Gastrocnemius medialis (tissue), 4 donors: ENCODE results near the gene FGF14. TPM values are rescaled to one million over a fixed set of nuclear protein-coding genes. Genes with fewer than 3 reads are reported as not detected.

Experiments used
- ATAC-seq, 2 donors: fragments of 150-250 bp; one replicate each; pipeline ENCODE4 v1.9.1; 2016
- DNase-seq, 2 donors: peaks; one replicate each; pipeline ENCODE4 v3.0.0-alpha.2; 2019
- H3K27ac ChIP-seq, 4 donors: fragments of 200-600 bp; sonication (generic); 1 replicate in 1 of 4; 2 replicates in 3 of 4; pipeline ENCODE4 v1.5.1; 2016 to 2018; ENCODE audit warnings: mild to moderate bottlenecking in 2 of 4, moderate library complexity in 1 of 4
- H3K27me3 ChIP-seq, 3 donors: fragments of 200-600 bp; sonication (generic) in 2 of 3; 1 replicate in 1 of 3; 2 replicates in 2 of 3; pipeline versions ENCODE4 v1.5.1 to v1.6.0; 2016 to 2019; ENCODE audit warnings: mild to moderate bottlenecking in 1 of 3, moderate library complexity in 1 of 3
- H3K36me3 ChIP-seq, 2 donors: fragments of 200-600 bp; sonication (generic) in 1 of 2; one replicate each; pipeline ENCODE4 v1.5.1; 2017 to 2018
- H3K4me1 ChIP-seq, 2 donors: fragments of 200-600 bp; sonication (generic) in 1 of 2; one replicate each; pipeline ENCODE4 v1.5.1; 2016 to 2017; ENCODE audit warnings: mild to moderate bottlenecking in 2 of 2
- H3K4me3 ChIP-seq, 4 donors: fragments of 200-600 bp; sonication (generic) in 3 of 4; 1 replicate in 1 of 4; 2 replicates in 3 of 4; pipeline ENCODE4 v1.5.1; 2016 to 2019; ENCODE audit warnings: mild to moderate bottlenecking in 2 of 4
- H3K9me3 ChIP-seq, 3 donors: fragments of 200-600 bp; sonication (generic) in 2 of 3; 1 replicate in 1 of 3; 2 replicates in 2 of 3; pipeline ENCODE4 v1.5.1; 2016 to 2019
- POLR2A ChIP-seq, 2 donors: fragments of 450-650 bp; IDR thresholded peaks; one replicate each; pipeline ENCODE4 v1.6.1; 2017; ENCODE audit warnings: antibody characterized with exemption in 2 of 2, mild to moderate bottlenecking in 2 of 2, moderate library complexity in 2 of 2
- in situ Hi-C, 4 donors: fragments of 200-750 bp; cut with MboI; loops; one replicate each; pipeline versions ENCODE4 v1.15.0 to v1.8.0; 2017; ENCODE audit warnings: low sequenced_read_pairs in 4 of 4
- intact Hi-C: fragments of 100-400 bp; cut with DNase I; formaldehyde crosslinking; loops from one replicate; pipeline ENCODE4 v1.15.1; 2023; ENCODE audit warnings: low total_unique reads
- total RNA-seq, 4 donors: library from RNA; depleted of rRNA; stranded (reverse); fragments of >200 nt; gene quantifications; one replicate each; pipeline versions ENCODE4 v1.1.0 to v1.2.3, GENCODE V29; 2016
- TF ChIP-seq, protein P1 (sequence below), 5 experiments: fragments of 450-650 bp in 3 of 5; fragments of 200-600 bp in 2 of 5; sonication (generic) in 2 of 5; IDR thresholded peaks in 4 of 5; conservative IDR thresholded peaks in 1 of 5; 1 replicate in 4 of 5; 2 replicates in 1 of 5; pipeline ENCODE4 v1.5.1; 2016 to 2019; ENCODE audit warnings: antibody characterized with exemption in 5 of 5, mild to moderate bottlenecking in 3 of 5, moderate library complexity in 3 of 5

The FGF14 gene
- total RNA-seq, 4 donors from 2014 or later: 0.02 TPM; not detected in 3

DNA sequence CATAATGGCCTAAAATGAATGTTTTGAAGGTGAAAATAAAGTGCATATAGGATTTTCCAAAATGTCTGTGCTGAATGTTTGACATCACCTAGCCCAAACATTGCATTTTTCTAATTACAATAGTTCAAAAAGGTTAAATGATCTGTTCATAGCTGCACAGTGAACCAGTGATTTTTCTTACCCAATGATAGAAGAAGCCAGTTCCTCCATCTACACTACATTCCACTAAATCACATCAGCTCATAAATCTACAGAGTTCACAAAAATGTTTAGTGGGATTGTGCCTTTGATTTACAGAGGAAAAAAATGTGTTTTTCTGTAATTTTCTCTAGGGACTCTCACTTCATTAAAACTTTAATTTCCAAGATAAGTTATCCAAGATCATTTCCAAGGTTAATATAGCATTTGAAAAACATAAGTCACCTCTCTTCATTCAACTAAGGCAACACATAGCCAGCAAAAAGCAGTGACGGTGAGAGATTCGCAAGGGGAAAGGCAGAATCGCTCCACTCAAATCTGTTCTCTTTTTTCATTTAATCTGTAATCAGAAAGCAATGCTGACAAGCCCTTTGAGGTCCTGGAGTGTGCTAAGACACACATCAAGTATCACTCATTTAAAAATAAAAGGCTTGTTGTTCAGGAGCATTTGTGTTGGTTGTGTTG lies 194.0 kb downstream of the FGF14 start:
- no peak for DNase-seq
- H3K4me3 ChIP-seq: no peak overlapping the region
- no peak overlapping the region for H3K27ac ChIP-seq
- no peaks in the 10 kb centered on the region for H3K36me3 ChIP-seq
- intact Hi-C loops (loop anchor here (5.0 kb wide), 1 partner anchor 634 kb away; no protein-coding TSS in a partner anchor), in situ Hi-C loops (no loop called here)
- no peak for TF ChIP-seq POLR2A (IDR thresholded peaks at IDR 0.05)
- TF ChIP-seq, protein P1, sequence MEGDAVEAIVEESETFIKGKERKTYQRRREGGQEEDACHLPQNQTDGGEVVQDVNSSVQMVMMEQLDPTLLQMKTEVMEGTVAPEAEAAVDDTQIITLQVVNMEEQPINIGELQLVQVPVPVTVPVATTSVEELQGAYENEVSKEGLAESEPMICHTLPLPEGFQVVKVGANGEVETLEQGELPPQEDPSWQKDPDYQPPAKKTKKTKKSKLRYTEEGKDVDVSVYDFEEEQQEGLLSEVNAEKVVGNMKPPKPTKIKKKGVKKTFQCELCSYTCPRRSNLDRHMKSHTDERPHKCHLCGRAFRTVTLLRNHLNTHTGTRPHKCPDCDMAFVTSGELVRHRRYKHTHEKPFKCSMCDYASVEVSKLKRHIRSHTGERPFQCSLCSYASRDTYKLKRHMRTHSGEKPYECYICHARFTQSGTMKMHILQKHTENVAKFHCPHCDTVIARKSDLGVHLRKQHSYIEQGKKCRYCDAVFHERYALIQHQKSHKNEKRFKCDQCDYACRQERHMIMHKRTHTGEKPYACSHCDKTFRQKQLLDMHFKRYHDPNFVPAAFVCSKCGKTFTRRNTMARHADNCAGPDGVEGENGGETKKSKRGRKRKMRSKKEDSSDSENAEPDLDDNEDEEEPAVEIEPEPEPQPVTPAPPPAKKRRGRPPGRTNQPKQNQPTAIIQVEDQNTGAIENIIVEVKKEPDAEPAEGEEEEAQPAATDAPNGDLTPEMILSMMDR (IDR thresholded peaks at IDR 0.05 in 4 of 5, conservative IDR thresholded peaks at IDR 0.05 in 1 of 5): no peak
- no peaks in the 10 kb centered on the region for H3K27me3 ChIP-seq
- H3K9me3 ChIP-seq: no peaks in the 10 kb centered on the region
- ATAC-seq: no peak
- no peaks in the 10 kb centered on the region for H3K4me1 ChIP-seq

DNA sequence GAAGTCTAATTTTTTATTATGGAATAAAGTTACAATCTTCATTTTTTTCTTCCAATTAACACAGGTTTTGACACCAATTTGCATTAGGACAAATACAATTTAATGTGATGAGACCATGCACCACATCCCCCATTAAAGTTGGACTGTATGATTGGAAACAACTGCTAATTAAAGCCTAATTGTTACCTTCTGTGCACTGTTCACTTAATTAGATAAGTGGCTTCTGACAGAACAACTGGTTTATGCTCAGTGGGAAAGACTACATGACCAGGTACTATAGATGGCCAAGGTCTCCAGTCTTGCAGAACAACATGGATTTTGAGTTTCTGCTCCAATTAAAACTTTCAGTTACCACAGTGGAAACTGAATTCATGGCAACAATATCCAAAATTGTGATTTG lies 198.1 kb downstream of the FGF14 start:
- in situ Hi-C loops: no loop called here
- Histone ChIP-seq H3K36me3 (no peaks in the 10 kb centered on the region), H3K4me3 (no peak overlapping the region), H3K27ac (no peak overlapping the region), H3K27me3 (no peaks in the 10 kb centered on the region), H3K4me1 (no peaks in the 10 kb centered on the region), H3K9me3 (no peaks in the 10 kb centered on the region)
- intact Hi-C loops: no loop called here
- ATAC-seq (no peak), DNase-seq (no peak)
- TF ChIP-seq, protein P1 (IDR thresholded peaks at IDR 0.05 in 4 of 5, conservative IDR thresholded peaks at IDR 0.05 in 1 of 5): no peak
- TF ChIP-seq POLR2A (IDR thresholded peaks at IDR 0.05): no peak

DNA sequence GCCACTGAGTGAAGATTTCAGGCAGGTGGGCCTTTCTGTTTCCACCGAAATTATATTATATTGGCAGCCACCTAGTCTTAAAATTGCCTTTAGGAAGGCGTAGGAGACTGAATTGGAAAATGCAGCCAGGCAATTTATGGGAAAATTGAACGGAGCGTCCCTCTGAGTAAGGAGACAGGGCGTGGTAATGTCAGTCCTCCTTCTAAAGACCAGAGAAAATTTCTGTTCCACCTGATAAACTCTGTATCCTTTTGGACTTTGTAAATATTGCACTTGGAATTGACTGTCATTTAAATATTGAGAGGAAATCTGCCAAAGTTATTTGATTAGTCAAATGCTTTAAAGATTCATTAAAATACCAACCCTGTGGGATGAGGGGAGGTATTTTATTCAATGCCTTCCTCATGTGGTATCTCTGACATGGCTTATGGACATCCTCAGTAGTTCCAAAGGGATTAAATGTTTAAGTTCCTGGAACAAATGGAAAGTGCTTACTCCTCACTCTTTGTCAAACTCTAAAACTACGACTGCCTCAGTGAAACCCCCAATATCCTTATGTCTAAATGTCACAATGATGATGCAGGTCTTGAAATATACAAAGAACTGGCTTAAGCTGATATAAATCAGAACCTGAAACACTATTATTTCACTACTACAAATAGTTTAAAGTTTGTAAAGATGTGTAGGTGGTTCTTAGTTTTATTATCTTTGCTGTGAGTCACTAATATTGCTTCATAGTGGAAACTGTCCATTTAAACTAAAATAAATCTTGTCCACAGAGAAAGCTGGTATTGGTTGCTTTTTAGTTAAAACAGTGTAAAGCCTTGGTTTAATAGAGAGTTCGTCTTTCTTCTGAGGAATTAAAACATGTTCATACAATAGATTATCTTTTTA lies 203.2 kb downstream of the FGF14 start:
- intact Hi-C loops (no loop called here), in situ Hi-C loops (no loop called here)
- no peaks in the 10 kb centered on the region for H3K9me3 ChIP-seq
- no peaks in the 10 kb centered on the region for H3K36me3 ChIP-seq
- H3K4me1 ChIP-seq: no peaks in the 10 kb centered on the region
- H3K4me3 ChIP-seq: no peak overlapping the region
- no peaks in the 10 kb centered on the region for H3K27me3 ChIP-seq
- no peak for TF ChIP-seq POLR2A (IDR thresholded peaks at IDR 0.05)
- TF ChIP-seq, protein P1 (IDR thresholded peaks at IDR 0.05 in 4 of 5, conservative IDR thresholded peaks at IDR 0.05 in 1 of 5): no peak
- ATAC-seq (no peak), DNase-seq (no peak)
- no peak overlapping the region for H3K27ac ChIP-seq

DNA sequence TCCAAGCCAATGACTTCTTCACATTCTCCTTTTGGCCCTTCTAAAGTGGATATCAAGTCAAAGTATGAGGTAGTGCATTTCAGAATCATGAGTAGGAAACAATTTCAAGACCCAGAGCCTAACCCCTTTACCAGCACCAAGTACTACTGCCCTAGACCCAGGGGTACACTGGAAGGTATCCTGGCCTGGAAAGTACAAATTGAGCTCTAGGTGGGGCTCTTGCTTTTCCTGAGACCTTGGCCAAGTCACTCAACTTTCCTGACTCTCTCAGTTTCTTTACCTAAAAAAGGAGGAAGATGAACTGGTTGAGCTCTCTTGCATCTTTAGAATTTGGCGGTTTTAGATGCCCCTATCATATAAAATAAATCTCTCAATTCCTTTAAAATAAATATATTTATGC lies 204.7 kb downstream of the FGF14 start:
- DNase-seq (no peak), ATAC-seq (no peak)
- Histone ChIP-seq H3K9me3 (no peaks in the 10 kb centered on the region), H3K27me3 (no peaks in the 10 kb centered on the region), H3K4me1 (no peaks in the 10 kb centered on the region), H3K36me3 (no peaks in the 10 kb centered on the region), H3K27ac (no peak overlapping the region), H3K4me3 (no peak overlapping the region)
- in situ Hi-C loops: no loop called here
- intact Hi-C loops: no loop called here
- TF ChIP-seq, protein P1 (IDR thresholded peaks at IDR 0.05 in 4 of 5, conservative IDR thresholded peaks at IDR 0.05 in 1 of 5): no peak
- TF ChIP-seq POLR2A (IDR thresholded peaks at IDR 0.05): no peak
